Mononuclear cell (primary cell): ENCODE results near the gene AGFG2. TPM values are rescaled to one million over a fixed set of nuclear protein-coding genes. Genes with fewer than 3 reads are reported as not detected.

ENCODE experiments used
- H3K27me3 ChIP-seq: 2 replicates; pipeline ENCODE4 v1.6.0; 2011; ENCODE audit warnings: low read length, control low read depth; ENCODE audit not compliant: insufficient read depth
- H3K4me1 ChIP-seq: 2 replicates; pipeline ENCODE4 v1.5.1; 2011; ENCODE audit warnings: mild to moderate bottlenecking, low read length, control low read depth; ENCODE audit not compliant: insufficient read depth
- H3K4me3 ChIP-seq: 2 replicates; pipeline ENCODE4 v1.5.1; 2011; ENCODE audit warnings: mild to moderate bottlenecking, low read length, moderate library complexity
- H3K9me3 ChIP-seq: 2 replicates; pipeline ENCODE4 v1.5.1; 2011; ENCODE audit warnings: low read depth, mild to moderate bottlenecking, control low read depth, low read length
- total RNA-seq: library from RNA; depleted of rRNA; stranded (reverse); fragments of >200 nt; gene quantifications from one replicate; pipeline ENCODE4 v1.2.3, GENCODE V29; 2012

AGFG2 gene
- total RNA-seq, 1 donor: 3.4 TPM

GRCh38 chr7:100570954-100571828, 32.2 kb downstream of the AGFG2 start:
- H3K4me1 ChIP-seq: peaks cover 43% of the 10 kb centered on the region
- H3K9me3 ChIP-seq: no peaks in the 10 kb centered on the region
- no peaks in the 10 kb centered on the region for H3K27me3 ChIP-seq
- H3K4me3 ChIP-seq: no peak overlapping the region

DNA sequence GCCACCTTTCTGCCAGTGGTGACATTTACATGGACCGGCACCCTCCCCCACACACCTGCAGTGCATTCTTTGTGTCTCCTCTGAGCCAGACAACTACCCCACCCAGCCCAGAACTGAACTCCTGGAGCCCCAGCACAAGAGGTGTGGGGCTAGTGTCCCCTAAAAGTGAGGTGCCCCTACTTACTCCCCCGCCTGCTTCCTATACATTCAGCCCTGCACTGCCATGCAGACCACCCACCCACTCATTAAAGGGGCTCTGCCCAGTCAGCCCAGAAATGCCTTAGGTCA, 32.8 kb downstream of the AGFG2 start:
- H3K27me3 ChIP-seq: no peaks in the 10 kb centered on the region
- H3K4me3 ChIP-seq: no peak overlapping the region
- peaks cover 43% of the 10 kb centered on the region for H3K4me1 ChIP-seq
- no peaks in the 10 kb centered on the region for H3K9me3 ChIP-seq

GRCh38 chr7:100572281-100572948, 33.4 kb downstream of the AGFG2 start:
- H3K9me3 ChIP-seq: no peaks in the 10 kb centered on the region
- H3K4me3 ChIP-seq: no peak overlapping the region
- H3K4me1 ChIP-seq: peaks cover 43% of the 10 kb centered on the region
- H3K27me3 ChIP-seq: no peaks in the 10 kb centered on the region

GRCh38 chr7:100572949-100573675, 34.1 kb downstream of the AGFG2 start:
- H3K27me3 ChIP-seq: no peaks in the 10 kb centered on the region
- H3K4me3 ChIP-seq: no peak overlapping the region
- H3K9me3 ChIP-seq: no peaks in the 10 kb centered on the region
- peaks cover 36% of the 10 kb centered on the region for H3K4me1 ChIP-seq

- Histone ChIP-seq H3K27me3 (no peaks in the 10 kb centered on the region), H3K4me3 (no peak within 1 kb of the TSS), H3K4me1 (peaks cover 31% of the 10 kb centered on the region), H3K9me3 (no peaks in the 10 kb centered on the region)
Observed at GRCh38 chr7:100573691-100574361, 34.8 kb downstream of the AGFG2 start, which contains the start of gene SAP25. Gene SAP25, minus strand, starts transcription at chr7:100573900. Its CDS starts 158 bp downstream, at chr7:100573742.

GRCh38 chr7:100574362-100575205, 35.6 kb downstream of the AGFG2 start:
- Histone ChIP-seq H3K4me3 (no peak overlapping the region), H3K4me1 (peaks cover 23% of the 10 kb centered on the region), H3K27me3 (no peaks in the 10 kb centered on the region), H3K9me3 (no peaks in the 10 kb centered on the region)

GRCh38 chr7:100575206-100575631, 36.2 kb downstream of the AGFG2 start:
- no peaks in the 10 kb centered on the region for H3K9me3 ChIP-seq
- H3K4me1 ChIP-seq: peaks cover 17% of the 10 kb centered on the region
- H3K27me3 ChIP-seq: no peaks in the 10 kb centered on the region
- no peak overlapping the region for H3K4me3 ChIP-seq

- H3K4me1 ChIP-seq: peaks cover 12% of the 10 kb centered on the region
- no peak overlapping the region for H3K4me3 ChIP-seq
- no peaks in the 10 kb centered on the region for H3K9me3 ChIP-seq
- H3K27me3 ChIP-seq: no peaks in the 10 kb centered on the region
Observed at GRCh38 chr7:100575746-100576383, 36.9 kb downstream of the AGFG2 start.

DNA sequence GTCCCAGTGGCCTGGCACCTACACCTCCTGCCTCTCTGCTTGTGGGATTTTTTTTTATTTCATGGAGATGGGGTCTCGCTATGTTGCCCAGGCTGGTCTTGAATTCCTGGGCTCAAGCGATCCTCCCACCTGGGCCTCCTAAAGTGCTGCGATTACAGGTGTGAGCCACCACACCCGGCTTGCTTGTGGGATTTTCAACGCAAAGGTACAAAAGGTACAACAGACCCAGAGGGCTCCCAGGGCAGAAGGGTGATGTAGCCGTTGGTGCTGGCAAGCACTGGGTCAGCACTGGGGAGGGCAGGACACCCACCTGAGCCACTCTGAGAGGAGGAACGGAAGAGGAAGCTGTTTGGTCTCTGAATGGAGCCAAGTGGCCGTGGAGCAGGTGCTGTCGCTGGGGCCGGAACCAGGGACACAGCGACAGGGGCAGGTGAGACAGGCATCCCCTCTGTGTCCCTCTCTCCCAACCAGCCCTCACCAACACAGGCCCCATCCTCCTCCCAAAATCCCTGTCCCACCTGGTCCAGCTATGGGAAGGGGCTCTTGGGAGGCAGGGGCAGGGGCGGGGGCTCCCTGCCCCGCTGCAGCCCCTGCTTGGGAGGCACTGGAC, 37.5 kb downstream of the AGFG2 start:
- peaks cover 12% of the 10 kb centered on the region for H3K4me1 ChIP-seq
- no peaks in the 10 kb centered on the region for H3K27me3 ChIP-seq
- no peak overlapping the region for H3K4me3 ChIP-seq
- H3K9me3 ChIP-seq: no peaks in the 10 kb centered on the region

DNA sequence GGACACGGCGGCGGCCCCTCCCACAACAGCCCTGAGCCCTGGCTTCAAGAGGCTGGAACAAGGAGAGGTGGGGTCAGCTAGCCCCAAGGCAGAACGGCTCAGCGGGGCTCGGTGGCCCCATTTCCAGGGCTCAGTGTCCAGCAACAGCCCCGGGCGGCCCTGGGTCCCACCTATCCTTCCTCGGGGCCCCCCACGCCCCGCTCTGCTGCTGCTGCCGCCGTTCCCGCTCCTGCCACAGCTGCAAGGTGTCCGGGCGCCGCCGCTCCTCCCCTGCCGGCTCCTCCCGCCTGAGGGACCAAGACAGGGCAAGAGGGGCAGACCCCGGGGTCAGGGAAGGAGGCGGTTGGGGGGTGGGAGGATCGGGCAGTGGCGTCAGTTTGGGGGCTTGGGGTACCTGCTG, 38.1 kb downstream of the AGFG2 start:
- no peaks in the 10 kb centered on the region for H3K27me3 ChIP-seq

GRCh38 chr7:100577507-100577906, 38.5 kb downstream of the AGFG2 start:
- Histone ChIP-seq H3K9me3 (no peaks in the 10 kb centered on the region), H3K4me3 (no peak overlapping the region), H3K27me3 (no peaks in the 10 kb centered on the region), H3K4me1 (peaks cover 18% of the 10 kb centered on the region)

More for the DNA sequence above, 38.1 kb downstream of the AGFG2 start:
- Histone ChIP-seq H3K9me3 (no peaks in the 10 kb centered on the region), H3K4me1 (peaks cover 14% of the 10 kb centered on the region), H3K4me3 (no peak overlapping the region)

DNA sequence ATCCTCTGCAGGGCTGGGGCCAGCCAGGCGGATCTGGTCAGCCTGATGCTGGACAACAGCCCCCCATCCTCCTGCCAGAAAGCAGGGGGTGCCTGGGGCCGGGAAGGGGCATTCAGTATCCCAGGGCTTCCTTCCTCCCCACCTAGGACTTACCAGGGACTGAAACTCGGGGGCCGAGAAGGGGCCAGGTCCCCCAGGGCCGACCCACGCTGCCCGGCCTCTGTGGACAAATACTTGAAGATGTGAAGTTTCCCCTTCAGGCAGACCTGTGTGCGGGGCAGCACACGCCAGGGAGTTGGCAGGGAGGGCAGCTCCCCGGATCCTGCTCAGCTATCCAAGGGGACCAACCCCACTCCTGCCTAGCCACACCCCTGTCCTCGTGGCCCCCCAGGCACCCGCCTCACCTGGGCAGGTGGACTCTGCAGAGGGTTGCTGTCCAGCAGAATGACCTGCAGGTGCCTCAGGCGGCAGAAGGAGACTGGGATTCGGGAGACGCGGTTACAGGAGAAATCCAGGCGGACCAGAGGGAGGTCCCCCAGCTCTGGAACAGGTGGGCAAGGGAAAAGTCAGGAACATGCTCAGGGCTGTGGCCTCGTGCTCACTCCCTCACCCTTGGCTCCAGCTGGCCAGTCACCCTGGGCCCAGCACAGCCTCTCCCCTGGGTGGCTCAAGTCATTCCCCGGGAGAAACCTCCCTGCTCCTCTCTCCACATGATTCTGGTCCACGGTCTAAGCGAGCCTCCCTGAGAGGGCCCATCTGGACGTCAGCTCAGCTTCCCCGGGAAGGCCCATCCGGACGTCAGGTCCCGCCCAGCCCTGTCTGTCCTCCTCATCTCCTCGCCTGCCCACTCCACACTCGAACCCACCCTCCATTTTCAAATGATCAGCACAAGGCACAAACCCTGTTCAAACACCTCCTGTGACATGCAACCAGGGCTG, 39.5 kb downstream of the AGFG2 start:
- Histone ChIP-seq H3K4me1 (peaks cover 28% of the 10 kb centered on the region), H3K27me3 (no peaks in the 10 kb centered on the region), H3K4me3 (no peak overlapping the region), H3K9me3 (no peaks in the 10 kb centered on the region)
